ENCODE data around the gene MAEA.

MAEA gene

GRCh38 chr4:1249731-1250526, 39.8 kb upstream of the MAEA start:
- in situ Hi-C loops (cut with MboI; ENCODE audit: low sequenced_read_pairs), result loop anchor here (10.0 kb wide), 1 partner anchor 95 kb away; the partner anchor contains the start of gene UVSSA

DNA sequence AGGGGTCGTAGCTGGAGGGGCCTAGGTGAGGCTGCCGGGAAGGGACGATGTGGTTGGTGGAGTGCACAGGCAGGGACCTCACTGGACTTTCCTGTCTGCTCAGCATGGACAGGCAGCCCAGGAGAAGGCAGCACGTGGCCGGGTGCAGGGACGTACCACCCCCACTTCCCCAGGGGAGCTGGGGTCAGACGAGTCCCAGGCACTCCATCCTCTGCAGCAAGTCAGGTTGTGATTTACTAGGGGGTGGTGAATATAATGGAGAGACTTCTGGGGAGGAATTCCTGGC, 39.2 kb upstream of the MAEA start:
- in situ Hi-C loops (cut with MboI; ENCODE audit: low sequenced_read_pairs), result loop anchor here (10.0 kb wide), 1 partner anchor 94 kb away; the partner anchor contains the start of gene UVSSA

DNA sequence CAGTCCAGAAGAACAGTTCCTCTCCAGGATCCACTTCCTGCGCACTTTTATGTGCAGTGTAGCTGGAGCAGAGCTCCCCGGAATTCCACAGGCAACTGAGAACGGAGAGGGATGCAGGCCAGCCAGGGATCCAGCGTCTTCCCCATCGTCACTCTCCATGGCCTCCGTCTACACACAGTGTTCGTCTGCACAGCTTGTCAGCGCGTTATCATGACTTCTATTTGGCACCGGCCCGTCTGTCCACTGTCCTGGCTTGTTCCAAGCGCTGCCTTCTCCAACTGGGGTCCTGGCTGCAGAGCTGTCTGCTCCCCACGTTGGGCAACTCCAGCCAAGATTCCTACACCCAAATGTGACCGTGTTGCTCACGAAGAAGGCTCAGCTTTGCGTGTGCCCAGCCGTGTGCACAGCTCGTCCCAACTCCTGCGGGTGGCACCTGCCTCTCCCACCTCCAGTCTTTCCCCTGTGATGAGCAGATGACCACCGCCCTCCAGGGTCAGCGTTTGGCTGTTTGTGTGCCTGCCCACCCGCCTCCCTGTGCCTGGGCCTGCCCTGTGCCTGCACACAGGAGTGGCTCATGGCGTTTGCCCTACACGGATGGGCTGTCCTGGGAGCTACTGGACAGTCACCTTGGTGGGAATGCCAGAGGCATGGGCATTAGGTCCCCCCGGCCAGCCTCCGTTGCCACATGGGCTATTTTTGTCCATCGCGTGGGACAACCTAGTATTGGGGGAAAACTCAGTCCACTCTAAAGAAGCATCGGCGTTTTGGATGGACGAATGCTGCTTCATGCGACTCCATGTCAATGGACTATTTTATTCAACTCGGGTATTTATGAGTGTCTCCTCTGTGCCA, 38.5 kb upstream of the MAEA start:
- in situ Hi-C loops (cut with MboI; ENCODE audit: low sequenced_read_pairs), result loop anchor here (10.0 kb wide), 1 partner anchor 94 kb away; the partner anchor contains the start of gene UVSSA

GRCh38 chr4:1251773-1252066, 38.0 kb upstream of the MAEA start:
- in situ Hi-C loops (cut with MboI; ENCODE audit: low sequenced_read_pairs), result loop anchor here (10.0 kb wide), 1 partner anchor 93 kb away; the partner anchor contains the start of gene UVSSA

DNA sequence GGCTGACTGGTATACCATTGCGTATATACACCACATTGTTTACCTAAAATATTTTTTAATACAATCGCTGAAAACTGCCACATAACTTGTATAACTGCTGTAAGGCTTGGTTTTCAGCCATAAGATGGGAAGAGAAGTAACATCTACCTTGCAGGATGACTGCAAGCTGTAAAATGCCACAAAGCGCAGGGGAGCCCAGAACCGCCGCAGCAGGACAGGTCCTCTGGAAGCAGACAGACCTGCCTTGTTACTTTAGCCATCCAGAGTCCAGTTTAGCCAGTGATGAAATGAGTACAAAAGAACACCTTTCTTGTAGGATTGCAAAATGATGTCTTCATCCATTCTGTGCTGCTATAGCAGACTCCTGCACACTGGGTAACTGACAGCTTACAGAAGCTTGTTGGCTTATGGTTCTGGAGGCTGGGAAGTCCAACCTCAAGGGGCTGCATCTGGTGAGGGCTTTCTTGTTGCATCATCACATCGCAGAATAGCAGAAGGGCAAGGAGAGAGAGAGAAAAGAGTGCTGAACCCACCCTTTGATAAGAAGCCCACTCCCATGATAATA, 36.7 kb upstream of the MAEA start:
- in situ Hi-C loops (cut with MboI; ENCODE audit: low sequenced_read_pairs), result loop anchor here (10.0 kb wide), 1 partner anchor 92 kb away; the partner anchor contains the start of gene UVSSA

- in situ Hi-C loops (cut with MboI; ENCODE audit: low sequenced_read_pairs), result loop anchor here (10.0 kb wide), 1 partner anchor 91 kb away; the partner anchor contains the start of gene UVSSA
These were observed 35.9 kb upstream of the MAEA start for GRCh38 chr4:1253831-1254230.

DNA sequence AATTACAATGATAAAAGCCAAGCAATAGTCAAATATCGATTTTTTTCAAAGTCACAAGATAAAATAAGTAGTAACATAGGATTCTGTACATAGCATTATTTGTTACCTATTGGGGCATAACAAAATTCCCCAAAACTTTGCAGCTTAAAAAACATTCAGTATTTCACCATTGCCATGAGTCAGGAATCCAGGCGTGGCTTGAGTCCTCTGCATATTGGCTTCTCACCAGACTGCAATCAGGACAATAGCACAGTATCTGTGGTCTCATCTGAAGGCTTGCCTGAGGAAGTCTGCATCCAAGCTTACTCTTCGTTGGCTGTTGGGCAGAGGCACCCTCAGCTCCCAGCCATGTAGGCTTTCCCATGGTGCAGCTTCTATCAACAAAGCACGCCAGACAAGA, 34.5 kb upstream of the MAEA start:
- in situ Hi-C loops (cut with MboI; ENCODE audit: low sequenced_read_pairs), result loop anchor here (10.0 kb wide), 1 partner anchor 90 kb away; the partner anchor contains the start of gene UVSSA

- in situ Hi-C loops (cut with MboI; ENCODE audit: low sequenced_read_pairs), result loop anchor here (10.0 kb wide), 1 partner anchor 89 kb away; the partner anchor contains the start of gene UVSSA
These were observed 34.0 kb upstream of the MAEA start for GRCh38 chr4:1255699-1256098.

- in situ Hi-C loops (cut with MboI; ENCODE audit: low sequenced_read_pairs), result loop anchor here (10.0 kb wide), 1 partner anchor 86 kb away; the partner anchor contains the start of gene UVSSA
These were observed 31.2 kb upstream of the MAEA start for GRCh38 chr4:1258457-1258856.

- in situ Hi-C loops (cut with MboI; ENCODE audit: low sequenced_read_pairs), result loop anchor here (10.0 kb wide), 1 partner anchor 85 kb away; the partner anchor contains the start of gene UVSSA
These were observed 29.7 kb upstream of the MAEA start for GRCh38 chr4:1259966-1260365.

- in situ Hi-C loops (cut with MboI; ENCODE audit: low sequenced_read_pairs), result no loop called here
These were observed 29.1 kb upstream of the MAEA start for GRCh38 chr4:1260418-1261106.

- in situ Hi-C loops (cut with MboI; ENCODE audit: low sequenced_read_pairs), result no loop called here
These were observed 28.4 kb upstream of the MAEA start for GRCh38 chr4:1261107-1261928.

- in situ Hi-C loops (cut with MboI; ENCODE audit: low sequenced_read_pairs), result no loop called here
These were observed 24.7 kb upstream of the MAEA start for GRCh38 chr4:1264942-1265341.

DNA sequence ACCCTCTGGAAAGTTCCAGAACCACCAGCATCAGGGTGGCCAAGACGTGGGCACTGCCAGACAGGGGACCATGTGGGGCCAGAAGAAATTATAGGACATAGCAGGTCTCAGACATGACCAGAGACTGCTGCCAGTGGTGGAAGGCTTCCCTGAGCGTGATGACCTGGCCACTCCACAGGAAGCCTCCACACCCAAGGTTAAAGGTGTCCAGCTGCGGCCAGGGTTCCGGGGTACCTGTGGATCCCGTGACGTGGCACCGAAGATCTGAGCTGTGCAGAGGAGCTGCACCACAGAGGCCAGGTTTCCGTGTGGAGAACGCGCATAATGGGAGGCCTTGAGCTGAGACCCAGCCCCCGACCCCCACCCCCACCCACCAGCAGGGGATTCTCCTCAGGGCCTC, 24.3 kb upstream of the MAEA start:
- in situ Hi-C loops (cut with MboI; ENCODE audit: low sequenced_read_pairs), result no loop called here

GRCh38 chr4:1266881-1267763, 22.6 kb upstream of the MAEA start:
- in situ Hi-C loops (cut with MboI; ENCODE audit: low sequenced_read_pairs), result no loop called here

DNA sequence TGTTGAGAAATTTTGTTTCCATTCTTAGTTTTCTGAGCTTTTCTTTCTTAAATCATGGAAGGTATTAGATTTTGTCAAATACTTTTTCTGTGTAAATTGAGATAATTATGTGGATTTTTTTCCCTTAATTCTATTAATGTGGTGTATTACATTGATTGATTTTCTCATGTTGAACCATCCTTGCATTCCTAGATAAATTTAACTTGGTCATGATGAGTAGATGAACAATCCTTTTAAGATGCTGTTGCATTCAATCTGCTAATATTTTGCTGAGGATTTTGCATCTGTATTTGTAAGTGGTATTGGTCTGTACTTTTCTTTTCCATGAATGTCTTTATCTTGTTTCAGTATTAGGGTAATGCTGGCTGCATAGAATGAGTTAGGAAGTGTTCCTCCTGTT, 20.5 kb upstream of the MAEA start:
- in situ Hi-C loops (cut with MboI; ENCODE audit: low sequenced_read_pairs), result no loop called here

GRCh38 chr4:1271686-1272085, 18.0 kb upstream of the MAEA start:
- in situ Hi-C loops (cut with MboI; ENCODE audit: low sequenced_read_pairs), result no loop called here

DNA sequence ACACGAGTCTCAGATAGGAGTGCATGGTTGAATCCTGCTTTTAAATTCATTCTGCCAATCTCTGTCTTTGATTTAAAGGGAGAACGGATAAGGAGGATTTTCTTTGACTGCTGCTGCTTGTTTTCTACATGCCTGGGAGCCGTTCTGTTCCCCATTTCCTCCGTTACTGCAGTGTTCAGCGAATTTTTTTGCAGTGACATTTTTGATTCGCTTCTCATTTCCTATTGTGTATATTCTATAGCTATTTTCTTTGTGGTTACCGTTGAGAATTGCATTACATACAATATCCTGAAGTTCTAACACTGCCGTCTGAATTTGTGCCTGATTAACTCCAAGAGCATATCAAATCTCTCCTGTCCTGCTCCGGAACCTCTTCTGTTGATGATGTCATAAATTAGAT, 14.8 kb upstream of the MAEA start:
- in situ Hi-C loops (cut with MboI; ENCODE audit: low sequenced_read_pairs), result no loop called here

GRCh38 chr4:1276984-1277383, 12.7 kb upstream of the MAEA start:
- in situ Hi-C loops (cut with MboI; ENCODE audit: low sequenced_read_pairs), result no loop called here

All from HL-60/S4 (cell line).